GM21526 (cell line): ENCODE results near the gene PRSS22.

ENCODE experiments used
- ATAC-seq: cut with Tn5 transposase; IDR thresholded peaks from one replicate; pipeline ENCODE4 v1.9.1; 2021; ENCODE audit warnings: moderate library complexity; ENCODE audit not compliant: unreplicated experiment, low FRiP score

PRSS22 gene

DNA sequence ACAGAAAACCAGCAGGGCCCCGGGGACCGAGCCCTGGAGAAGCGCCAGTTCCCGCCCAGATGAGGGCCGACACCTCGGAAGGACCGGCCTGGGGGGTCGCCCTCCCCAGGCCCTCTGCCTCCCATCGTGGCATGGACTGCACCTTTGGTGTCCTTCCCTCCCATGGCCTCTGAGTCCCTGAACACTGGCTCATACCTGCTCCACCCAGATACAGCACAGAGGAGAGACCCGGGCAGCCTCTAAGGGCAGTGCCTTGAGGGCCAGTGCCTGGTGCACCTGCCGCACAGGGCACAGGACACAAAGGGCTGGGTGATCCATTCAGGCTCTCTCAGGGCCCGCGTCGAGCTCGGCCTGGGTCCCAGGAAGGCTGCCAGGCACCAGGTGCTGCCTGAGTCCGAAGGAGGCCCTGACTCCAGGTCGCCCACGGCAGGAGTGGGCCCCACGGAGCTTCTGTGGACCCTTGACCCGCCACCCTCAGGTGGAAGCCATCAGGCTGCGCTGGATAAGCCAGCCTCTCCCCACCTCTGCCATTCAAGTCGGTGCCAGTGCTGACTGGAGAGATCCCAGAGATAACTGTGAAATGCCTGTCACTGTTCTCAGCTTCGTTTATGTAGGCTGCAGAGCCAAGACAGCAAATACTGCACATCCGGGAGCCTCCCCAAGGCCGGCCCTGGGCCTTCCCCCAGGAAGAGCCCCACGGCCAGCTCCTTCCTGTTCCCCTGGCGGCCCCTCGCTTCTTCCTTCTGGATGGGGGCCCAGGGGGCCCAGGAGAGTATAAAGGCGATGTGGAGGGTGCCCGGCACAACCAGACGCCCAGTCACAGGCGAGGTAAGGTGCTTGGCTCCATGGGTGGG, 28.2 kb downstream of the PRSS22 start, which contains the start of gene ZG16B:
ZG16B (plus strand) TSS at position 803 of the 854 bp plus-strand sequence. CDS start 139 bp downstream, outside the sequence.
- ATAC-seq, result no peak

- ATAC-seq, result no peak
These were observed 29.0 kb downstream of the PRSS22 start for GRCh38 chr16:2828876-2829430.

GRCh38 chr16:2828521-2828840, 29.5 kb downstream of the PRSS22 start:
- no peak for ATAC-seq

DNA sequence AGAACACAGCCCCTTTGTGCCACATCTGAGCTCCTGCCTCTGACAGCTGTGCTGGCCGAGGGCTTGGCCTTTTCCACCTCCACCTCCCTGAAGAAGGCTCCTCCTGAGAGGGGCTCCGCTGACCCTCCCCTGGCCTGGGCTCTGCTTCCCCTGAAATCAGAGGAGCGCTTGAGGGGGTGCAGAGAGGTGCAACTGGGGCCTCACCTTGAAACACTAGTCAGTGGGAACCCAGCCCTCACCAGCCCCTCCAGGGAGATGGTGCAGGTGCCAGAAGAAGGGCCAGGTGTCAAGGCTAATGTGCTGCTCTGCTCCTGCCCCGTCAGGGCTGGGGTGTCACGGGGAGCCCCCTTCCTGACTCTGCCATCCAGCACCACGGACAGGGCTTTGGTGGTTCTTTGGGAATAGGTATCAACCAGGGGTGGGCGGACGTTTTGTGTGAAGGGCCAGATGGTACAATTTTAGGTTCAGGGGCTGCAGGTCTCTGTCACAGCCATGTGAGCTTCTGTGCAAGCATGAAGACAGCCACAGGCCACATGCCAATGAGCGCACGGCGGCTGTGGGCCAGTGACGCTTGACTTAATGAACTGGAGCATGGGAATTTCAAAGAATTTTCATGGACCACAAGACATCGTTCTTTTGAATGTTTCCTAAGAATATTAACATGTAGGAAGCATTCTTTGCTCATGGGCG, 30.0 kb downstream of the PRSS22 start:
- no peak for ATAC-seq

- ATAC-seq, result no peak
These were observed 30.6 kb downstream of the PRSS22 start for GRCh38 chr16:2827374-2827791.

GRCh38 chr16:2826591-2827373, 31.2 kb downstream of the PRSS22 start:
- ATAC-seq, result no peak

- ATAC-seq, result no peak
These were observed 32.1 kb downstream of the PRSS22 start for GRCh38 chr16:2825906-2826305.

DNA sequence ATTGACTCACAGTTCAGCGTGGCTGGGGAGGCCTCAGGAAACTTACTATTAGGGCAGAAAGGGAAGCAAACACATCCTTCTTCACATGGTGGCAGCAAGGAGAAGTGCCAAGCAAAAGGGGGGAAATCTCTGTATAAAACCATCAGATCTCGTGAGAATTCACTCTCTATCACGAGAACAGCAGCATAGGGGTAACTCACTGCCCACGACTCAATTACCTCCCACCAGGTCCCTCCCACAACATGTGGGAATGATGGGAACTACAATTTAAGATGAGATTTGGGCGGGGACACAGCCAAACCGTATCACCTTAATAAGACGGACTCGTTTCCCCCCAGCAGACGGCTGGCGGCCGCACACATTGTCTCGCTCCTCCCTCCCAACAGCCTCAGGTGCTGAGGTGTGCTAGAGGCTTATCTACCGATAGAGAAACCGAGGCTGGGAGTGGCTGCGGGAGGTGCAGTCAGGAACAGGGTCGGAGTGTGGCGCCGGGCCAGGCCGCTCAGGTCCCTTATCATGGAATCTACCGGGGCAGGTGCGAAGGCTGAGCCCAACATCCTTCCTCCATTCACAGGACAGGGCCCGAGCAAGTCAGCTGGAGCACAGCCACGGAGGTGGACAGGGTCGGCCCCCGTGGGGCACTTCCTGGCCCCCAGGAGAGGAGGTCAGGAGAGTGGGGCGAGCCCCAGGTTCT, 32.8 kb downstream of the PRSS22 start:
- no peak for ATAC-seq

- ATAC-seq, result no peak
These were observed 33.3 kb downstream of the PRSS22 start for GRCh38 chr16:2824626-2825025.

DNA sequence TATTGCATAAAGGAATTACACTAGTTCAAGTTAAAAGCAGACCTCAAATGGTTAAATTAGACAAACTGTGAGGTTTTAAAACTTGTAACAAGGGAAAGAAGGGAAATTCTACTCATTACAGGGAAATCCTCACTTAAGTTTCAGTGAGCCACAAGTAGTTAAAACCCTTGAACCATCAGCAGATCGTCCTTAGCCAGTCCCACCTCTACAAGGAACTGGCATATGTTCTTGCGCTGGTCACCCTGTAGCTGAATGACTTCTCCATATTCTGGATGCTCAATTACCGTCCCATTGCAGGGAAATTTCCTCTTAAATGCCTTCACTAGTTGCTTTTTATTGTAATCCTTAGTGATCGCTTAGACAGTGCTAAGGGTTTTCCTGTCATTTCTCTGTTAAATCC, 35.5 kb downstream of the PRSS22 start:
- no peak for ATAC-seq

DNA sequence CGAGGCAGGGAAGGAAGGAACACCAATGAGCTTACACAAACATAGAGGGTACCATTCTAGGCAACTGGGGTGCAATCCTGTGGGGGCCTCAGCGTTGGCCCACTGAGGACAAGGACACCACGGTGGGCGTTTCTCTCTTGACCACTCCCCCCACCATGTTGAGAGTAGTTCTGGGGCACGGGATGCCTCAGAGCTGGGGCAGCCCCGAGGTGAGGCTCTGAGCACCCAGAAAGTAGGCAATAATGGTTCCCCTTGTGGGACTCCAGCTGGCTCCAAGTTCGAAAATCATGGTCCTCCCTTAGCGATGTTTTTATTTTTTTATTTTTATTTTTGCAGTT, 35.8 kb downstream of the PRSS22 start:
- ATAC-seq, result no peak

GRCh38 chr16:2821487-2822157, 36.3 kb downstream of the PRSS22 start:
- no peak for ATAC-seq

DNA sequence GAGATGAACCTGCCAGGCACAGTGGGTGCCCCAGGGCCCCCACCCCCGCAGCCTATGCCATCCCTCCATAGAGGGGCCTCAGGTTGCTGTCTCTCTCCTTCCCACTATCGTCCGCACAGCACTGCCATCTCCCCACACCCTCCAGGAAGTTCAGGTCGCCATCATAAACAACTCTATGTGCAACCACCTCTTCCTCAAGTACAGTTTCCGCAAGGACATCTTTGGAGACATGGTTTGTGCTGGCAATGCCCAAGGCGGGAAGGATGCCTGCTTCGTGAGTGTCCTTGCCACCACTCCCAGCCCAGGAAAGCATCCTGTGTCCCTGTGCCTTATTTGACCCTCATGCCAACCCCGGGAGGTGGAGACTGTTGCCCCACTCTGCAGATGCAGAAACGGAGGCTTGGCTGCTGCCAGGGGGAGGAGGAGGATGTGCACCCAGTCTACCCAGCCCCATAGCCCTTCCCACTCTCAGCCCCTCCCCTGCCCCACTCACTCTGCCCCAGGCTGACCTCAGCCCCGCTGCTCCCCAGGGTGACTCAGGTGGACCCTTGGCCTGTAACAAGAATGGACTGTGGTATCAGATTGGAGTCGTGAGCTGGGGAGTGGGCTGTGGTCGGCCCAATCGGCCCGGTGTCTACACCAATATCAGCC, 37.0 kb downstream of the PRSS22 start:
- no peak for ATAC-seq

DNA sequence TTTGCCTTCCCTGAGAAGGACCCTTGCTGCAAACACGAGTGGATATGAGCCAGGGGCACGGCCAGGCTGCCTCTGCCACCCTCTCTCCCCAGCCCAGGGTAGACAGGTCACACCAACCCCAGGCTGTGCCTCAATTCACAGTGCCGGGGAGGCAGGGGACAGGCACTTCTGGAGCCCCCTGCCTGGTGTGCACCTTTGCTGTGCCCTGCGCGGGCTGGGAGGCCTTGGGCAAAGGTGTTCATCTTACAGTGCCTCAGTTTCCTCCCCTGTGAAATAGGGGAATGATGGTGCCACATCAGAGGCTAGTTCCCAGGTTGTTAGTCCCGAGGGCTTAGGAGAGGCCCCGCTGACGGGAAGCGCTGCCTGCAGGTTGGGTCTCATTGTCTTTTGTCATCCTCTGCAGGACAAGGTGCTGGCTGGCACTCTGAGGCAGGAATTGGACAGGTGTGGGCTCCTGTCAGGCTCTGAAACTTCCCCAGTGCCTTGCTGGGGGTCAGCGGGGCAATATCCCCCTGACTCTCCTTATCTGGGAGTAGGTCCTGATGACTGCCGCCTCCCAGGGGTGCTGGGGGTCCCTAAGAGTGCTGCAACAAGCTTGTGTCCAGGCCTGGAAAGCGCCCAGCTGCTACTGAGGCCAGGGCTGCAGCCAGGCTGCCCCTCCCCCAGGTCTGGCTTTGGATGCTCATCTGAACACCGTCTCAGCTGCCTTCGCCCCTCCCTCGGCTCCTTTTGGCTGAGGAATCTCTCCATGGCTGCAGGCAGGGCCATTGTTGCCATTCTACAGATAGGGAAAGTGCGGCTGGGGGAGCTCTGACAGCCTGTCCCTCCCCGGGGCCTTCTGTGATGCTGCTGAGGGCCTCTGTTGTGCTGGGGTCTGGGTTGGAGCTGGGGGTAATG, 37.8 kb downstream of the PRSS22 start:
- ATAC-seq, result no peak

DNA sequence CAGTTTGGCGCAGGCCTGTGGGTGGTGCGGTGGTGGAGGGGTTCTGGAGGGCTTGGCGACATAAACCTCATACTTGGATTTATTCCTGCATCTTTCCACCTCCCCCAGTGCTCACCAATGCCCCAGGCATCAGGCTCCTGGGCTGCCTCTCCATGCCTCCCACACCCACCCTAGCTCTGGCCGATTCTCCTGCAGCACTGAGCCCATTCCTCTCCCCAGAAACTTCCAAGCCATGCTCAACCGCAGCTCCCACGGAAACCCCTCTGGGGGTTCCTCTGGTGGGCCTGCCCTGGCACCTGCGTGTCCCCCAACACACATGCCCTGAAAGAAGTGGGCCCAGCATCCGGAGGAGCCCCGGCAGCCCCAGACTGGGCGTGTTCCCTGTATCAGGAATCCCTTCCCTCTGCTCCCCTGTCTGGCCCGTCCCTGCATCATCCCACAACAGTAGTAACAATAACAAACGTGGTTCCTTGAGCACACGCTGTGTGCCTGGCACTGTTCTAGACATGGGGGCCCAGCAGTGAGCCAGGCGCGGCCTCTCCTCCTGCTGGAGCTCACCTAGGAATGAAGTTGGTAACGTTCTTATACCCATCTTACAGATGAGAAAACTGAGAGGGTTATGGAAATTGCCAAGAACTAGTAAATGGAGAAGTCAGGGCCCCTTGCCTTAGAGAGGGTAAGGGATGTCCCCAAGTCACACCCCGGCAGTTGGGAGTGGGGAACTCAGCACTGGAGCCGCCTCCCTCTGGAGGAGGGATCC, 38.6 kb downstream of the PRSS22 start:
- no peak for ATAC-seq

GRCh38 chr16:2818272-2818876, 39.6 kb downstream of the PRSS22 start:
- ATAC-seq, result no peak
